WTC11 (cell line): ENCODE measurements around the gene STK32C. TPM values are rescaled to one million over a fixed set of nuclear protein-coding genes. Genes with fewer than 3 reads are reported as not detected.
"Not testable (repeated sequence)": the region's sequence is repeated elsewhere in the genome, so short reads cannot be mapped to it uniquely, and the experiment has no call there.

Experiments used
- ATAC-seq: fragments of 200-7000 bp; cut with Tn5 transposase; 2 replicates; pipeline ENCODE4 v1.10.0; 2021; ENCODE audit warnings: mild to moderate bottlenecking, moderate library complexity
- CTCF ChIA-PET: fragments of 300-600 bp; sonication (Branson Sonifier 250); formaldehyde crosslinking; loops from one replicate; lab custom pipeline; 2021; ENCODE audit warnings: antibody characterized with exemption; lab: Charles Lee
- POLR2A ChIA-PET: fragments of 350-600 bp; sonication (Branson Sonifier 250); formaldehyde crosslinking; loops from one replicate; lab custom pipeline; 2021; ENCODE audit warnings: antibody characterized with exemption; lab: Charles Lee
- DNase-seq: peaks from one replicate; pipeline ENCODE4 v3.0.0; 2021; ENCODE audit warnings: low spot score
- H3K27ac Mint-ChIP-seq: 2 replicates; pipeline ENCODE4 v1.8.0; 2021; ENCODE audit warnings: mixed read lengths
- H3K27me3 Mint-ChIP-seq: 2 replicates; pipeline ENCODE4 v1.8.0; 2021; ENCODE audit warnings: low read depth, mild to moderate bottlenecking, moderate library complexity, mixed read lengths
- H3K36me3 Mint-ChIP-seq: 2 replicates; pipeline ENCODE4 v1.8.0; 2021; ENCODE audit warnings: mixed read lengths
- H3K4me1 Mint-ChIP-seq: 2 replicates; pipeline ENCODE4 v1.8.0; 2022; ENCODE audit warnings: mixed read lengths
- H3K4me3 Mint-ChIP-seq: 2 replicates; pipeline ENCODE4 v1.8.0; 2021; ENCODE audit warnings: mild to moderate bottlenecking, moderate library complexity, mixed read lengths
- H3K9me3 Mint-ChIP-seq: 2 replicates; pipeline ENCODE4 v1.8.0; 2021; ENCODE audit warnings: mixed read lengths
- ATF1 ChIP-seq: sonication (generic); formaldehyde crosslinking; IDR thresholded peaks from 2 replicates; pipeline ENCODE4 v1.8.1; 2023; ENCODE audit warnings: mild to moderate bottlenecking, moderate library complexity, missing genetic modification reagents
- CTCF ChIP-seq: fragments of 200-600 bp; IDR thresholded peaks from 2 replicates; pipeline ENCODE4 v1.8.0; 2022; ENCODE audit warnings: antibody characterized with exemption
- E2F5 ChIP-seq: sonication (generic); formaldehyde crosslinking; IDR thresholded peaks from 2 replicates; pipeline ENCODE4 v1.8.1; 2022; ENCODE audit warnings: mild to moderate bottlenecking, moderate library complexity, missing genetic modification reagents
- EMX1 ChIP-seq: fragments of 250-450 bp; sonication (Bioruptor Pico); IDR thresholded peaks from 2 replicates; pipeline ENCODE4 v1.8.0; 2021; ENCODE audit warnings: mild to moderate bottlenecking
- FOXK1 ChIP-seq: sonication (generic); formaldehyde crosslinking; IDR thresholded peaks from 2 replicates; pipeline ENCODE4 v1.8.0; 2022; ENCODE audit warnings: mild to moderate bottlenecking, moderate library complexity, missing genetic modification reagents
- FOXP1 ChIP-seq: sonication (generic); formaldehyde crosslinking; IDR thresholded peaks from 2 replicates; pipeline ENCODE4 v1.8.0; 2022; ENCODE audit warnings: missing genetic modification reagents, mild to moderate bottlenecking, moderate library complexity, borderline replicate concordance
- GRHL2 ChIP-seq: fragments of 250-450 bp; sonication (Bioruptor Pico); IDR thresholded peaks from 2 replicates; pipeline ENCODE4 v1.8.0; 2022; ENCODE audit warnings: mild to moderate bottlenecking, moderate library complexity; ENCODE audit not compliant: insufficient replicate concordance, severe bottlenecking
- HMGXB4 ChIP-seq: sonication (generic); formaldehyde crosslinking; IDR thresholded peaks from 2 replicates; pipeline ENCODE4 v1.8.1; 2023; ENCODE audit warnings: mild to moderate bottlenecking, moderate library complexity, missing genetic modification reagents
- MAX ChIP-seq: sonication (generic); formaldehyde crosslinking; IDR thresholded peaks from 2 replicates; pipeline ENCODE4 v1.8.0; 2022; ENCODE audit warnings: mild to moderate bottlenecking, missing genetic modification reagents
- NFE2L1 ChIP-seq: sonication (generic); formaldehyde crosslinking; IDR thresholded peaks from 2 replicates; pipeline ENCODE4 v1.8.1; 2023; ENCODE audit warnings: missing genetic modification reagents
- RORB ChIP-seq: fragments of 250-450 bp; sonication (Bioruptor Pico); IDR thresholded peaks from 2 replicates; pipeline ENCODE4 v1.9.0; 2021; ENCODE audit warnings: mild to moderate bottlenecking
- SMAD4 ChIP-seq: sonication (generic); formaldehyde crosslinking; IDR thresholded peaks from 2 replicates; pipeline ENCODE4 v1.8.0; 2022; ENCODE audit warnings: mild to moderate bottlenecking, missing genetic modification reagents
- TP53 ChIP-seq: sonication (generic); formaldehyde crosslinking; IDR thresholded peaks from 2 replicates; pipeline ENCODE4 v1.8.1; 2023; ENCODE audit warnings: mild to moderate bottlenecking, missing genetic modification reagents
- ZNF532 ChIP-seq: fragments of 250-450 bp; sonication (Bioruptor Pico); IDR thresholded peaks from 2 replicates; pipeline ENCODE4 v1.9.0; 2021; ENCODE audit warnings: mild to moderate bottlenecking, borderline replicate concordance
- total RNA-seq: library from RNA; stranded (reverse); gene quantifications from 3 replicates; pipeline ENCODE4 v1.2.3, GENCODE V29; 2021
- TF ChIP-seq, protein P1 (sequence below): sonication (generic); formaldehyde crosslinking; IDR thresholded peaks from 2 replicates; pipeline ENCODE4 v1.8.0; 2022; ENCODE audit warnings: missing genetic modification reagents
- TF ChIP-seq, protein P2 (sequence below): sonication (generic); formaldehyde crosslinking; IDR thresholded peaks from 2 replicates; pipeline ENCODE4 v1.8.1; 2023; ENCODE audit warnings: mild to moderate bottlenecking, missing genetic modification reagents, moderate library complexity

Gene STK32C
- total RNA-seq, 1 experiment from 2014 or later = 20.7 TPM

- peak; percentile 25; the same call in 1 of the 2 replicates for TF ChIP-seq MAX (CRISPR knock-in tag)
- TF ChIP-seq CTCF = peak; percentile 72
- TF ChIP-seq, all 79 proteins: peak for 2; not testable (repeated sequence) for 77
- H3K27ac Mint-ChIP-seq, H3K9me3 Mint-ChIP-seq, H3K4me3 Mint-ChIP-seq, H3K4me1 Mint-ChIP-seq, H3K36me3 Mint-ChIP-seq, POLR2A ChIA-PET, H3K27me3 Mint-ChIP-seq: not testable (repeated sequence)
- peak; percentile 80 for ATAC-seq
- DNase-seq = peak; percentile 90
- CTCF ChIA-PET = interaction anchor here (0.6 to 1.5 kb wide), 11 partner anchors 8 to 129 kb away, joined by 3 to 8 read pairs (median 3); partner anchors contain the start of gene STK32C
Observed at GRCh38 chr10:132352462-132353308, 44.9 kb upstream of the STK32C start.

- Mint-ChIP-seq H3K27ac (no peak overlapping the region), H3K4me3 (no peak overlapping the region), H3K27me3 (peaks cover 7% of the 10 kb centered on the region)
- POLR2A ChIA-PET = no interaction called here
- ATAC-seq = 0 out of 2 replicates have a peak, but pooled peaks have one; percentile 24
- no peak for TF ChIP-seq FOXK1 (CRISPR knock-in tag)
- no peak for TF ChIP-seq E2F5 (CRISPR knock-in tag)
- no peak for TF ChIP-seq GRHL2 (CRISPR knock-in tag)
- TF ChIP-seq SMAD4 (CRISPR knock-in tag) = no peak
- no peak for TF ChIP-seq NFE2L1 (CRISPR knock-in tag)
- TF ChIP-seq TP53 (CRISPR knock-in tag) = no peak
- no peak for TF ChIP-seq ATF1 (CRISPR knock-in tag)
- TF ChIP-seq HMGXB4 (CRISPR knock-in tag) = no peak
- no peak for TF ChIP-seq FOXP1 (CRISPR knock-in tag)
- TF ChIP-seq RORB (CRISPR knock-in tag) = no peak
- TF ChIP-seq ZNF532 (CRISPR knock-in tag) = no peak
- TF ChIP-seq, protein P1, sequence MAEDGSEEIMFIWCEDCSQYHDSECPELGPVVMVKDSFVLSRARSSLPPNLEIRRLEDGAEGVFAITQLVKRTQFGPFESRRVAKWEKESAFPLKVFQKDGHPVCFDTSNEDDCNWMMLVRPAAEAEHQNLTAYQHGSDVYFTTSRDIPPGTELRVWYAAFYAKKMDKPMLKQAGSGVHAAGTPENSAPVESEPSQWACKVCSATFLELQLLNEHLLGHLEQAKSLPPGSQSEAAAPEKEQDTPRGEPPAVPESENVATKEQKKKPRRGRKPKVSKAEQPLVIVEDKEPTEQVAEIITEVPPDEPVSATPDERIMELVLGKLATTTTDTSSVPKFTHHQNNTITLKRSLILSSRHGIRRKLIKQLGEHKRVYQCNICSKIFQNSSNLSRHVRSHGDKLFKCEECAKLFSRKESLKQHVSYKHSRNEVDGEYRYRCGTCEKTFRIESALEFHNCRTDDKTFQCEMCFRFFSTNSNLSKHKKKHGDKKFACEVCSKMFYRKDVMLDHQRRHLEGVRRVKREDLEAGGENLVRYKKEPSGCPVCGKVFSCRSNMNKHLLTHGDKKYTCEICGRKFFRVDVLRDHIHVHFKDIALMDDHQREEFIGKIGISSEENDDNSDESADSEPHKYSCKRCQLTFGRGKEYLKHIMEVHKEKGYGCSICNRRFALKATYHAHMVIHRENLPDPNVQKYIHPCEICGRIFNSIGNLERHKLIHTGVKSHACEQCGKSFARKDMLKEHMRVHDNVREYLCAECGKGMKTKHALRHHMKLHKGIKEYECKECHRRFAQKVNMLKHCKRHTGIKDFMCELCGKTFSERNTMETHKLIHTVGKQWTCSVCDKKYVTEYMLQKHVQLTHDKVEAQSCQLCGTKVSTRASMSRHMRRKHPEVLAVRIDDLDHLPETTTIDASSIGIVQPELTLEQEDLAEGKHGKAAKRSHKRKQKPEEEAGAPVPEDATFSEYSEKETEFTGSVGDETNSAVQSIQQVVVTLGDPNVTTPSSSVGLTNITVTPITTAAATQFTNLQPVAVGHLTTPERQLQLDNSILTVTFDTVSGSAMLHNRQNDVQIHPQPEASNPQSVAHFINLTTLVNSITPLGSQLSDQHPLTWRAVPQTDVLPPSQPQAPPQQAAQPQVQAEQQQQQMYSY (CRISPR knock-in tag) = no peak
- TF ChIP-seq, protein P2, sequence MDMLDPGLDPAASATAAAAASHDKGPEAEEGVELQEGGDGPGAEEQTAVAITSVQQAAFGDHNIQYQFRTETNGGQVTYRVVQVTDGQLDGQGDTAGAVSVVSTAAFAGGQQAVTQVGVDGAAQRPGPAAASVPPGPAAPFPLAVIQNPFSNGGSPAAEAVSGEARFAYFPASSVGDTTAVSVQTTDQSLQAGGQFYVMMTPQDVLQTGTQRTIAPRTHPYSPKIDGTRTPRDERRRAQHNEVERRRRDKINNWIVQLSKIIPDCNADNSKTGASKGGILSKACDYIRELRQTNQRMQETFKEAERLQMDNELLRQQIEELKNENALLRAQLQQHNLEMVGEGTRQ (CRISPR knock-in tag) = no peak
- TF ChIP-seq EMX1 = no peak
- TF ChIP-seq, all 79 proteins: peak for 0
- no peaks in the 10 kb centered on the region for H3K9me3 Mint-ChIP-seq
- no peak for DNase-seq
- H3K4me1 Mint-ChIP-seq = no peaks in the 10 kb centered on the region
- CTCF ChIA-PET = interaction anchor here (0.6 to 2.6 kb wide), 8 partner anchors 10 to 132 kb away, joined by 3 to 25 read pairs (median 3); no protein-coding TSS in a partner anchor
- no peaks in the 10 kb centered on the region for H3K36me3 Mint-ChIP-seq
Observed at GRCh38 chr10:132351611-132352010, 43.9 kb upstream of the STK32C start.
